ENCODE results near the gene LSM10.
A peak's percentile ranks its signal among the peaks of the same experiment; 100 is the strongest.

DNA sequence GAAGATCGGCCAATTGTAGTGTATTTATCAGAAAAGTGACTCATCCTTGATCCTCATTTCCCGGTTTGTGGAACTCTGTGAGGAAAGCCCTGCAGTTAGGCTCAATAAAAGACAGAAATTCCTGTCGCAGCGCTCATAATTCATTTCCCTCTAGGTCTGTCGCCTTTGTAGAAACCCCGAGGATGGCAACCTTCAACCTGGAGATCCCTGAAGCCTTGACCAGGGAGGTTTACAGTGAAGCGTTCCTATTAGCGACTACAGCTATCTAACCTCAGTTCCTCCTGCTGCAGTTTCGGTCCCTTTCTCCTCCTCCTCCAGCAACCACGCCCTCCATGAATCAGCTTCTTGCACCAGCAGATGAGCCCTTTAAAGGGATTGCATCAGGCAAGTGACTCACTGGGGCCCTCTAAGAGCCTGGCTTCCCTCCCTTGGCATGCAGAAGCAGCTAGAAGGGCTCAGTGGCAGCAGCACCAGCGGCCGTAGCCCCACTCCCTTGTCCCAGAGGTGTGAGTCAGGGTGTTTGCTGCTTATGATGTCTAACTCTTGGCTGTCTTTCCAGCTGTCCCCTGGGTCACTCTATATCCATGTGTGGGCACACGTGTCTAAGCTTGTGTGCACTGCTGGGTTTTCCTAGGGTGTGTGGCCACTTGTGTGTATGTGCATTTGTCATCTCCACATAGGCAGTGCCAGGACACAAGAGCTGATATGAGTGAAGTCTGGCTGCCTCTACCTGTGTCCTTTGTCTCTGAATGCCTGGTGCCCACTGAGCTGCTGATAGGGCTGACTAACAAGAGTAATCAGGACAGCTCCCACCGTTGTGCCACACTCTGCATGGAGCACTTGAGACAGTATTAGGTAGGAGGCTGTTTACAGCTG is 11.2 kb downstream of the LSM10 start:
- TF ChIP-seq, protein P1, sequence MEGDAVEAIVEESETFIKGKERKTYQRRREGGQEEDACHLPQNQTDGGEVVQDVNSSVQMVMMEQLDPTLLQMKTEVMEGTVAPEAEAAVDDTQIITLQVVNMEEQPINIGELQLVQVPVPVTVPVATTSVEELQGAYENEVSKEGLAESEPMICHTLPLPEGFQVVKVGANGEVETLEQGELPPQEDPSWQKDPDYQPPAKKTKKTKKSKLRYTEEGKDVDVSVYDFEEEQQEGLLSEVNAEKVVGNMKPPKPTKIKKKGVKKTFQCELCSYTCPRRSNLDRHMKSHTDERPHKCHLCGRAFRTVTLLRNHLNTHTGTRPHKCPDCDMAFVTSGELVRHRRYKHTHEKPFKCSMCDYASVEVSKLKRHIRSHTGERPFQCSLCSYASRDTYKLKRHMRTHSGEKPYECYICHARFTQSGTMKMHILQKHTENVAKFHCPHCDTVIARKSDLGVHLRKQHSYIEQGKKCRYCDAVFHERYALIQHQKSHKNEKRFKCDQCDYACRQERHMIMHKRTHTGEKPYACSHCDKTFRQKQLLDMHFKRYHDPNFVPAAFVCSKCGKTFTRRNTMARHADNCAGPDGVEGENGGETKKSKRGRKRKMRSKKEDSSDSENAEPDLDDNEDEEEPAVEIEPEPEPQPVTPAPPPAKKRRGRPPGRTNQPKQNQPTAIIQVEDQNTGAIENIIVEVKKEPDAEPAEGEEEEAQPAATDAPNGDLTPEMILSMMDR (conservative IDR thresholded peaks at IDR 0.05; ENCODE audit: low read depth in 2 of 2): peak in 1 of 2 experiments; percentile 34; a peak in 1 of 4 replicates
- TF ChIP-seq POLR2AphosphoS5 (IDR thresholded peaks at IDR 0.05; ENCODE audit: low read depth) (peak; percentile 82), STAT1 (IDR thresholded peaks at IDR 0.05; ENCODE audit: unreplicated experiment) (no peak), CREB1 (CRISPR knock-in tag; IDR thresholded peaks at IDR 0.05; ENCODE audit: low read depth) (no peak), EZH2phosphoT487 (IDR thresholded peaks at IDR 0.05; ENCODE audit: unreplicated experiment) (no peak), NANOG (IDR thresholded peaks at IDR 0.05; ENCODE audit: borderline replicate concordance) (no peak), EZH2 (IDR thresholded peaks at IDR 0.05; ENCODE audit: low read depth, unreplicated experiment) (no peak), ZNF331 (CRISPR knock-in tag; IDR thresholded peaks at IDR 0.05; ENCODE audit: low read depth) (no peak), ZNF114 (CRISPR knock-in tag; IDR thresholded peaks at IDR 0.05) (no peak), JUNB (IDR thresholded peaks at IDR 0.05; ENCODE audit: unreplicated experiment) (no peak)
- TF ChIP-seq, protein P2, sequence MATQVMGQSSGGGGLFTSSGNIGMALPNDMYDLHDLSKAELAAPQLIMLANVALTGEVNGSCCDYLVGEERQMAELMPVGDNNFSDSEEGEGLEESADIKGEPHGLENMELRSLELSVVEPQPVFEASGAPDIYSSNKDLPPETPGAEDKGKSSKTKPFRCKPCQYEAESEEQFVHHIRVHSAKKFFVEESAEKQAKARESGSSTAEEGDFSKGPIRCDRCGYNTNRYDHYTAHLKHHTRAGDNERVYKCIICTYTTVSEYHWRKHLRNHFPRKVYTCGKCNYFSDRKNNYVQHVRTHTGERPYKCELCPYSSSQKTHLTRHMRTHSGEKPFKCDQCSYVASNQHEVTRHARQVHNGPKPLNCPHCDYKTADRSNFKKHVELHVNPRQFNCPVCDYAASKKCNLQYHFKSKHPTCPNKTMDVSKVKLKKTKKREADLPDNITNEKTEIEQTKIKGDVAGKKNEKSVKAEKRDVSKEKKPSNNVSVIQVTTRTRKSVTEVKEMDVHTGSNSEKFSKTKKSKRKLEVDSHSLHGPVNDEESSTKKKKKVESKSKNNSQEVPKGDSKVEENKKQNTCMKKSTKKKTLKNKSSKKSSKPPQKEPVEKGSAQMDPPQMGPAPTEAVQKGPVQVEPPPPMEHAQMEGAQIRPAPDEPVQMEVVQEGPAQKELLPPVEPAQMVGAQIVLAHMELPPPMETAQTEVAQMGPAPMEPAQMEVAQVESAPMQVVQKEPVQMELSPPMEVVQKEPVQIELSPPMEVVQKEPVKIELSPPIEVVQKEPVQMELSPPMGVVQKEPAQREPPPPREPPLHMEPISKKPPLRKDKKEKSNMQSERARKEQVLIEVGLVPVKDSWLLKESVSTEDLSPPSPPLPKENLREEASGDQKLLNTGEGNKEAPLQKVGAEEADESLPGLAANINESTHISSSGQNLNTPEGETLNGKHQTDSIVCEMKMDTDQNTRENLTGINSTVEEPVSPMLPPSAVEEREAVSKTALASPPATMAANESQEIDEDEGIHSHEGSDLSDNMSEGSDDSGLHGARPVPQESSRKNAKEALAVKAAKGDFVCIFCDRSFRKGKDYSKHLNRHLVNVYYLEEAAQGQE (IDR thresholded peaks at IDR 0.05; ENCODE audit: unreplicated experiment): peak; percentile 31
- TF ChIP-seq, protein P3, sequence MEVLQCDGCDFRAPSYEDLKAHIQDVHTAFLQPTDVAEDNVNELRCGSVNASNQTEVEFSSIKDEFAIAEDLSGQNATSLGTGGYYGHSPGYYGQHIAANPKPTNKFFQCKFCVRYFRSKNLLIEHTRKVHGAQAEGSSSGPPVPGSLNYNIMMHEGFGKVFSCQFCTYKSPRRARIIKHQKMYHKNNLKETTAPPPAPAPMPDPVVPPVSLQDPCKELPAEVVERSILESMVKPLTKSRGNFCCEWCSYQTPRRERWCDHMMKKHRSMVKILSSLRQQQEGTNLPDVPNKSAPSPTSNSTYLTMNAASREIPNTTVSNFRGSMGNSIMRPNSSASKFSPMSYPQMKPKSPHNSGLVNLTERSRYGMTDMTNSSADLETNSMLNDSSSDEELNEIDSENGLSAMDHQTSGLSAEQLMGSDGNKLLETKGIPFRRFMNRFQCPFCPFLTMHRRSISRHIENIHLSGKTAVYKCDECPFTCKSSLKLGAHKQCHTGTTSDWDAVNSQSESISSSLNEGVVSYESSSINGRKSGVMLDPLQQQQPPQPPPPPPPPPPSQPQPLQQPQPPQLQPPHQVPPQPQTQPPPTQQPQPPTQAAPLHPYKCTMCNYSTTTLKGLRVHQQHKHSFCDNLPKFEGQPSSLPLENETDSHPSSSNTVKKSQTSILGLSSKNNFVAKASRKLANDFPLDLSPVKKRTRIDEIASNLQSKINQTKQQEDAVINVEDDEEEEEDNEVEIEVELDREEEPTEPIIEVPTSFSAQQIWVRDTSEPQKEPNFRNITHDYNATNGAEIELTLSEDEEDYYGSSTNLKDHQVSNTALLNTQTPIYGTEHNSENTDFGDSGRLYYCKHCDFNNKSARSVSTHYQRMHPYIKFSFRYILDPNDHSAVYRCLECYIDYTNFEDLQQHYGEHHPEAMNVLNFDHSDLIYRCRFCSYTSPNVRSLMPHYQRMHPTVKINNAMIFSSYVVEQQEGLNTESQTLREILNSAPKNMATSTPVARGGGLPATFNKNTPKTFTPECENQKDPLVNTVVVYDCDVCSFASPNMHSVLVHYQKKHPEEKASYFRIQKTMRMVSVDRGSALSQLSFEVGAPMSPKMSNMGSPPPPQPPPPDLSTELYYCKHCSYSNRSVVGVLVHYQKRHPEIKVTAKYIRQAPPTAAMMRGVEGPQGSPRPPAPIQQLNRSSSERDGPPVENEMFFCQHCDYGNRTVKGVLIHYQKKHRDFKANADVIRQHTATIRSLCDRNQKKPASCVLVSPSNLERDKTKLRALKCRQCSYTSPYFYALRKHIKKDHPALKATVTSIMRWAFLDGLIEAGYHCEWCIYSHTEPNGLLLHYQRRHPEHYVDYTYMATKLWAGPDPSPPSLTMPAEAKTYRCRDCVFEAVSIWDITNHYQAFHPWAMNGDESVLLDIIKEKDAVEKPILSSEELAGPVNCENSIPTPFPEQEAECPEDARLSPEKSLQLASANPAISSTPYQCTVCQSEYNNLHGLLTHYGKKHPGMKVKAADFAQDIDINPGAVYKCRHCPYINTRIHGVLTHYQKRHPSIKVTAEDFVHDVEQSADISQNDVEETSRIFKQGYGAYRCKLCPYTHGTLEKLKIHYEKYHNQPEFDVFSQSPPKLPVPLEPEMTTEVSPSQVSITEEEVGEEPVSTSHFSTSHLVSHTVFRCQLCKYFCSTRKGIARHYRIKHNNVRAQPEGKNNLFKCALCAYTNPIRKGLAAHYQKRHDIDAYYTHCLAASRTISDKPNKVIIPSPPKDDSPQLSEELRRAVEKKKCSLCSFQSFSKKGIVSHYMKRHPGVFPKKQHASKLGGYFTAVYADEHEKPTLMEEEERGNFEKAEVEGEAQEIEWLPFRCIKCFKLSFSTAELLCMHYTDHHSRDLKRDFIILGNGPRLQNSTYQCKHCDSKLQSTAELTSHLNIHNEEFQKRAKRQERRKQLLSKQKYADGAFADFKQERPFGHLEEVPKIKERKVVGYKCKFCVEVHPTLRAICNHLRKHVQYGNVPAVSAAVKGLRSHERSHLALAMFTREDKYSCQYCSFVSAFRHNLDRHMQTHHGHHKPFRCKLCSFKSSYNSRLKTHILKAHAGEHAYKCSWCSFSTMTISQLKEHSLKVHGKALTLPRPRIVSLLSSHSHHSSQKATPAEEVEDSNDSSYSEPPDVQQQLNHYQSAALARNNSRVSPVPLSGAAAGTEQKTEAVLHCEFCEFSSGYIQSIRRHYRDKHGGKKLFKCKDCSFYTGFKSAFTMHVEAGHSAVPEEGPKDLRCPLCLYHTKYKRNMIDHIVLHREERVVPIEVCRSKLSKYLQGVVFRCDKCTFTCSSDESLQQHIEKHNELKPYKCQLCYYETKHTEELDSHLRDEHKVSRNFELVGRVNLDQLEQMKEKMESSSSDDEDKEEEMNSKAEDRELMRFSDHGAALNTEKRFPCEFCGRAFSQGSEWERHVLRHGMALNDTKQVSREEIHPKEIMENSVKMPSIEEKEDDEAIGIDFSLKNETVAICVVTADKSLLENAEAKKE (CRISPR knock-in tag; IDR thresholded peaks at IDR 0.05): no peak

Measured in GM23338 (cell line).